A204.1 (cell line): ENCODE data around the gene FRMD8.
A peak's percentile ranks its signal among the peaks of the same experiment; 100 is the strongest.

Experiments used
- FAIRE-seq: peaks from 2 replicates; lab custom pipeline; 2012; peaks lifted over from hg19 to GRCh38; lab: Jason Lieb, UNC

FRMD8 gene

DNA sequence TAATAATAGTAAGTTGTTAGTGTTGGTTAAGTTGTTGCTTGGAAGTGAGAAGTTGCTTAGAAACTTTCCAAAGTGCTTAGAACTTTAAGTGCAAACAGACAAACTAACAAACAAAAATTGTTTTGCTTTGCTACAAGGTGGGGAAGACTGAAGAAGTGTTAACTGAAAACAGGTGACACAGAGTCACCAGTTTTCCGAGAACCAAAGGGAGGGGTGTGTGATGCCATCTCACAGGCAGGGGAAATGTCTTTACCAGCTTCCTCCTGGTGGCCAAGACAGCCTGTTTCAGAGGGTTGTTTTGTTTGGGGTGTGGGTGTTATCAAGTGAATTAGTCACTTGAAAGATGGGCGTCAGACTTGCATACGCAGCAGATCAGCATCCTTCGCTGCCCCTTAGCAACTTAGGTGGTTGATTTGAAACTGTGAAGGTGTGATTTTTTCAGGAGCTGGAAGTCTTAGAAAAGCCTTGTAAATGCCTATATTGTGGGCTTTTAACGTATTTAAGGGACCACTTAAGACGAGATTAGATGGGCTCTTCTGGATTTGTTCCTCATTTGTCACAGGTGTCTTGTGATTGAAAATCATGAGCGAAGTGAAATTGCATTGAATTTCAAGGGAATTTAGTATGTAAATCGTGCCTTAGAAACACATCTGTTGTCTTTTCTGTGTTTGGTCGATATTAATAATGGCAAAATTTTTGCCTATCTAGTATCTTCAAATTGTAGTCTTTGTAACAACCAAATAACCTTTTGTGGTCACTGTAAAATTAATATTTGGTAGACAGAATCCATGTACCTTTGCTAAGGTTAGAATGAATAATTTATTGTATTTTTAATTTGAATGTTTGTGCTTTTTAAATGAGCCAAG lies 38.9 kb downstream of the FRMD8 start:
- no peak for FAIRE-seq

DNA sequence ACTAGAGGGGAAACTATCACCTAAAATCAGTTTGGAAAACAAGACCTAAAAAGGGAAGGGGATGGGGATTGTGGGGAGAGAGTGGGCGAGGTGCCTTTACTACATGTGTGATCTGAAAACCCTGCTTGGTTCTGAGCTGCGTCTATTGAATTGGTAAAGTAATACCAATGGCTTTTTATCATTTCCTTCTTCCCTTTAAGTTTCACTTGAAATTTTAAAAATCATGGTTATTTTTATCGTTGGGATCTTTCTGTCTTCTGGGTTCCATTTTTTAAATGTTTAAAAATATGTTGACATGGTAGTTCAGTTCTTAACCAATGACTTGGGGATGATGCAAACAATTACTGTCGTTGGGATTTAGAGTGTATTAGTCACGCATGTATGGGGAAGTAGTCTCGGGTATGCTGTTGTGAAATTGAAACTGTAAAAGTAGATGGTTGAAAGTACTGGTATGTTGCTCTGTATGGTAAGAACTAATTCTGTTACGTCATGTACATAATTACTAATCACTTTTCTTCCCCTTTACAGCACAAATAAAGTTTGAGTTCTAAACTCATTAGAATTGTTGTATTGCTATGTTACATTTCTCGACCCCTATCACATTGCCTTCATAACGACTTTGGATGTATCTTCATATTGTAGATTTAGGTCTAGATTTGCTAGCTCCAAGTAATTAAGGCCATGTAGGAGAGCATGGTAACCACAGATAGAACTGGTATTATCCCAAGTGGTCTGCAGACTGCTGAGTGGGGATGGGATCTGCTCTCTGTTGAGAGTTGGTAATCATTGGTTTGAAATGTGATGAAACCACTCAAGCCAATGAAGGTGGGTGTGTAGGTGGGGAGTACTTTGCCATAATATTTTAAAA lies 39.8 kb downstream of the FRMD8 start:
- no peak for FAIRE-seq

DNA sequence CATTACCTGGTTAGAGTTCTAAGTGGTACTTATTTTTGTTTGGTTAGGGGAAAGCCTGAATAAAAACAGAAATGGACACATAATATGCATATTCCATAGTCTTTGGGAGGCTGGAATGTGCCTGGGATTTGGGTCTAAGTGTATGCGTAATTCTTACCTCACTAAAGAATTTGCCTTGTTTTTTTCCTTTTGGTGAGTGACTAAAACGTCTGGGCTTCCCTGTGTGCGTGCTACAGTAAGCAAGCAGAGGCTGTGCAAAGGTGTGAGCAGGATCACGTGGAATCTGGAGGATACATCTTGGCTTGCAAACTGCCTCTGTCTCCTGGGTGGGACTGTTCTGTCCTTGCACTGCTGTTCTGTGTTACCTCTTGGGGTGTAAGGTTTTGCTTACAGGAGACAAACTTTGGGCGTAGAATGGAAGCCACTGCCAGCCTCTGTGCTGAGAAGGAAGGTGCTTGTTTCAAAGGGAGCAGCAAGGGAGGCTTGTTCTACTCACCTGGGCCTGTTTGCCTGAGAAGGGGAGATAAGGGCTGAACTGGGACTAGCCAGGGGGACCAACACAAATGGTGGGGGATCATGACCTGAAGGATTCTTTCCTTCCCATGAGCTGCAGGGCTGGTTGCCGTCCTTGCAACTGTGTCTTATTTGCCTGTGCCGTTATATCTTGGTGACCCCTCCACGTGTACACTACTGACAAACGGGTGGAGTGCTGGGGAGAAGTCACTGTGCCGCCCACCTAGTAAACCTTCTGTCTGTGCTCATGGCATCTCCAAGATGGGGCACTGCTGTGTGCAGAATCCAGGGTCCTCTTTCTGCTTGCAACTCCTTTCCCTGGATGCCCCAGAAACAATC lies 40.6 kb downstream of the FRMD8 start:
- no peak for FAIRE-seq

DNA sequence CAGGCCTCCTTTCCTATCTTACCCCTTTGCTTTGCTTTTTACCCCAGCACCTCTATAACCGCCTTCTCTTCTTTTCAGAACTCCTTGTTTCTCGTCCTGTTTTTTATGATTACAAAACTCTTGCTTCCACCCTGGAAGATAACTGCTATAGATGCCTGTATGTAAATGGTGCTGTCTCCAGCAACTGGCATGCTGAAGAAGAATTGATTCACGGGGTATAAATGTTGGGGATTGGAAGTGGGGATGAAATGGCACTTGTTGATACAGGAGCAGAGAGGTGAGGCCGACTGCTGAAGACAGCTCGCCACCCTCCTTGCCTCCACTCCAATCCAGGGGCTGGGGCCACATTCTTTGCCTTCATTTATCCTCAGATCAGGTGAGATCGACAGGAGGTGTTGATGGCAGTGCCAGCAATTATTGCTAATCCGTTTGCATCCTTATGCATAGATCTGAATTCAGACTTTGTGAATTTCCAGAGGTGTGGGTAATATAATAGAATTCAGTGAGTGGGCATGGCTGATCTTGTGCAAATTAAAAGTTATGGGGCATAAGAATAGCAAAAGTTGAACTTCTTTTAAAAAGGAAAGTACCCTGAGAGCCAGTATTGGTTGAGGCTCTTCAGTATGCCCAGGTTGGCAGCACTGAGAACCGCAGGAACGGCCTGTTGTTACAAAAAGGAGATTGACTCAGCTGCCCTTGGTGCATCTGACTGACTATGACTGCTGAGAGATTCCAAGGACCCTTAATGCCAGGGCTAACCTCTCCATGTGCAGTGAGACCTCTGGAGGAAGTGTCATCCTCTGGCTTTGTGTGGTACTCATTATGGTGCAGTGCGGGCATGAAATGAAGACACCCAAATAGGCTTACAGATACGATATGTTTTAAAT lies 41.5 kb downstream of the FRMD8 start:
- no peak for FAIRE-seq

DNA sequence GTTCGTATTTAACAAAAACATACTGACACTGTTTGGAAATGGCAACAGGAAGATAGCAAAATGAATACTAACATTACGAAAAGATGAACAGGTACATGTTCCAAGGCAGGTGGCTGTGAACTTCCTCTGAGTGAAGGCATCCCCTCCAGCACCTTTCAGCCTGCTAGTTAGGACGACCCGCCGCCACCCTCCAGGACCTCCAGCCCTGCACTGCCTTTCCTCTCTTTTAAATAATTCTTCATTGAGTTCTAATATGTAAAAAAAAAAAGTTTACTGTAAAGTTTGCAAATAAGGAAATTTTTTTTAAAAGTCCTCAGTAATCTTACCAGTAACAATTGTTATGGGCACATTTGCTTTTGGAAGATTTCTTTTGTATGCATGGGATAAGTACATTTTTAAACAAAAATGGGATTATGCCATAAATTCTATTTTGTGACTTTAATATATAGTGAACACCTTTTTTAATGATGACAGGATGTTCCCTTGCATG lies 42.2 kb downstream of the FRMD8 start:
- FAIRE-seq: no peak

DNA sequence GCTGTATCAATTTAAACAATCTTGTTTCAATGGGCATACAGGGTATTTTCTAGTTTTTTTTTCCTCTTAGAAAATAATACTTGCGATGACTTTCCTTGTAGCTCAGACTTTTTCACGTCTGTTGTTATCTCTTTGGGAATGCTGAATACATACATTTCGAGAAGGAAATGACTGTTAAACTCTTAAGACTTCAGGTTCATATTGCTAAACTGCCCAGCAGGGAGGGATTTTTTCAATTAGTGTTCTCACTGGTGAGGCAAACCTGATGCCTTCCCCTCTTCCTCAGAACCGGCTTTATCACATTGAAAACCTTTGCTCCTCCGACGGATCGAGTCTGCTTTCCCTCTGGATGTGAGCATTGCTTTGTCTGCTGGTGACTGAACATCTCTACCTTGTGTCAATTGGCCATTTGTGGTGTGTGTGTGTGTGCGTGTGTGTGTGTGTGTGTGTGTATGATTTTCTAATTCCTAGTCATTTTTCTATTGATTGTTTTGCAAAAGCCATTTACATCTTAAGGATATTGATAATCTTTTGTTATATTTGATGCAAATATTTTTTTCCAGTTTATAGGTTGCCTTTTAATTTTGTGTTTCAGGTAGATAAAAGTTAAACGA lies 42.7 kb downstream of the FRMD8 start:
- FAIRE-seq: no peak

DNA sequence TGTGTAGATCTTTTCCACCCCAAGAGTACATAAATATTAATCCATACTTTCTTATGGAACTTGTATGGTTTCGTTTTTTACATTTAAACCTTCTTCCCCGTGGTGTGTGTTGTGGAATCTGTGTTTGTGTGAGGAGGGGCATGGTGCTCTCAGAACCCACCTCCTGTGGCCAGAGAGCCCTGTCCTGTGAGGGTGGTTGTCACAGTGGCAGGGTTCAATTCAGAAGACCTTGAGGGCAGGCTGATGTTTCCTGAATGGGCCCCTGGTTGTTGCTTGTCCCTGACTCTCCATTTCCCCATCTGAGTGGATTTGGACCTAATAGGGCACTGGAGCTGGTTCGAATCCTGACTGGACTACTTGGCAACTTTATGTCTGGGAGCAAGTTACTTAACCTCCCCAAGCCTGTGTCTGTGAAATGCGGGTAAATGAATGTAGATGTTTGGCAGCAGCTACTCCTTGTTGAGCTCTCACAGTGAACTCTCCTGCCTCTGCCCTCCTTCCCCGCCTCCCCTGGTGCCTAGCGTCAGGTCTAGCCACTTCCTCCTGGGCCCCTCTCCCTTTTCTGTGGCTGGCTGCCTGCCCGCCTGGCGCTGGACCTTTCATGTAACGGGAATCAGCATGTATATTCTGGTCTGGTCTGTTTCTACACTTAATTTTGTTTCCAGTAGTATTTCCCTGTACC lies 43.4 kb downstream of the FRMD8 start:
- FAIRE-seq: no peak

DNA sequence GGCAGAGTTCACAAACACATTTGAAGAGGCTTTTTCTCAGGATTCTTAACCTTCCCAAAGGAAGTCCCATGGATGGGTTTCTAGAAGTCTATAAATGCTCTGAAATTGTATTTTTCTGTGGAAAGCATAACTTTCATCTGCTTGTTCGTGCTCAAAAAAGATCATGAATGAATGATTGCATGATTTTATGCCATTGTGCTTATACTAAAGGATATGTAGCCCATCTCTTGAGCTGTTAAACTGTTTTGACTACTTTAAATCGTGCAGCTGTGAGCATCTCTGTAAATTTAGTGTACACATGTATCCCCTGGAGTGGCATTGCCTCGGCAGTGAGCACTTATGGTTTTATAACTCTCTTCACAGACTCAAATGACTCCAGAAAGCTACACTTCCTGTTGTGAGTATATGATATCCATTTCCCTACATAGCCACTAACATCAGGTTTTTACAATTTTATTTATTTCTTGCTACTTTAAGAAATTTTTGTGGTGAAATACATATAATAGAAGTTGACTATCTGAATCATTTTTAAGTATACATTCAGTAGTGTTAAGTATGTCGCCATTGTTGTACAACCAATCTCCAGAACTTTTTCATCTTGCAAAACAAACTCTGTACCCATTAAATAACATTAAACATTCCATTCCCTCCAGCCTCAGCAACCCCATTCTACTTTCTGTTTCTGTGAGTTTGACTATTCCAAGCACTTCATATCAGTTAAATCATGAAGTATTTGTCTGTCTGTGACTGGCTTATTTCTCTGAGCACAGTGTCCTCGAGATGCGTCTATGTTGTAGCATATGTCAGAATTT lies 44.2 kb downstream of the FRMD8 start:
- FAIRE-seq: no peak

DNA sequence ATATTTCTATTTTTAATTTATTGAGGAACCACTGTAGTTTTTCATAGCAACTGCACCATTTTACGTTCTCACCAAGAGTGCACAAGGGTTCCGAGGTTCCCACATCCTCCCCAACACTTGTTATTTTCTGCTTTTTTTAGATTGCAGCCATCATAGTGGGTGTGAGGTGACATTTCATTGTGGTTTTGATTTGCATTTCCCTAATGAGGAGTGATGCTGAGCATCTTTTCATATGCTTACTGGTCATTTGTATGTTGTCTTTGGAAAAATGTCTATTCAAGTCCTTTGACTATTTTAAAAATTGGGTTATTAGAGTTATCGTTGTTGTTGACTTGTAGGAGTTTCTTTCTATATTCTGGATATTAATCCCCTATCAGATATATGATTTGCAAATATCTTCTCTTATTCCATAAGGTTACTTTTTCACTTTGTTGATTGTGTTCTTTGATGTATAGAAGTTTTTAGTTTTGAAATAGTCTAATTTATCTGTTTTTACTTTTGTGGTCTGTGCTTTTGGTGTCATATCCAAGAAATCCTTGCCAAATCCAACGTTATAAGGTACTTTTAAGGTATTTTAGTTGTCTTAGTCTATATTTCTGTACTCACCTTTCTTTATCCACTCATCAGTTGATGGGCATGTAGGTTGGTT lies 45.1 kb downstream of the FRMD8 start:
- FAIRE-seq: no peak

DNA sequence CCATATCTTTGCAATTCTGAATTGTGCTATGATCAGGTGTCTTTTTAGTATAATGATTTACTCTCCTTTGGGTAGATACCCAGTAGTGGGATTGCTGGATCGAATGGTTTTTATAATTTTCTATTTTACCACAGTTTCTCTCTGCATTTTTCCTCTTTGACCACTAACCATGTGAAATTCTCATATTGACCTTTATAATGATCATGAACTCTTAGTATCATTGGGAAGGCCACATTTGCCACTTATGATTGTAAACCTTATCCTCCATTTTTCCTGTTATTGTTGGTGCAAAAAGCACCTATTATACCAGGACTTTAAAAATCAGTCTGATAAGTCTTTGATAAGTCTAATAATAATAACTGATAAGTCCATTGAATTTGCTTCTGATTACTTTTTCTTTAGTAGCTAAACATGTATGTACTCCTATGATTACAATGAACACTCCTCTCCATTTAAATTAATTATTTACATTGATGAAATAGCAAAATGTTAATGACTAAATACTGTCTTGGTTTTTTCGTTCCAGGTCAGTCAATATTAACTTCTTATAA lies 45.7 kb downstream of the FRMD8 start:
- FAIRE-seq: no peak

DNA sequence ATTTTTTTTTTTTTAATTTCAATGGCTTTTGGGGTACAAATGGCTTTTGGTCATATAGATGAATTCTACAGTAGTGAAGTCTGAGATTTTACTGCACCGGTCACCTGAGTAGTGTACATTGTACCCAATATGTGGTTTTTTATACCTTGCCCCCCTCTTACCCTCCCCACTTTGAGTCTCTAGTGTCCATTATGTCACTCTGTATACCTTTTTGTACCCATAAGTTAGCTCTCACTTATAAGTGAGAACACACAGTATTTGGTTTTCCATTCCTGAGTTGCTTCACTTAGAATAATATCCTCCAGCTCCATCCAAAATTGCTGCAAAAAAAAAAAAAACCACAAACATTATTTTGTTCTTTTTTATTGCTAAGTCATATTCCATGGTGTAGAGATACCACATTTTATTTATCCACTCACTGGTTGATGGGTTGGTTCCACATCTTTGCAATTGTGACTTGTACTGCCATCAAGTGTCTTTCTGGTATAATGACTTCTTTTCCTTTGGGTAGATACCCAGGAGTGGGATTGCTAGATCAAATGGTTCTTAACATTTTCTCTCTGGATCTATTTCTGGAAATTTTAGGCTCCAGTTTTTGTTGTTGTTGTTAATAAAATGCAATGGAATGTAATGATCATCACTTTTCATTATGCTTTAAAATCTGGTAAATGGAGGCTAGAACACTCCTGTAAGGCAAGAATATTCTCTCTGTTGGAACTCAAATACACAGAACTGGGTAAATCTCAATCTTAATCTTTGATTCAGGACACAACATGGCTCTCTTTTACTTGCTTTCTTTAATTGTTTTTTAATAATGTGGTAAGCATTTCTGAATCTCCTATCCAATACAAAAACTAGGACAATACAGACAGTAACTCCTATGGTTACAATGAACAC lies 46.5 kb downstream of the FRMD8 start:
- peak; percentile 81 for FAIRE-seq

DNA sequence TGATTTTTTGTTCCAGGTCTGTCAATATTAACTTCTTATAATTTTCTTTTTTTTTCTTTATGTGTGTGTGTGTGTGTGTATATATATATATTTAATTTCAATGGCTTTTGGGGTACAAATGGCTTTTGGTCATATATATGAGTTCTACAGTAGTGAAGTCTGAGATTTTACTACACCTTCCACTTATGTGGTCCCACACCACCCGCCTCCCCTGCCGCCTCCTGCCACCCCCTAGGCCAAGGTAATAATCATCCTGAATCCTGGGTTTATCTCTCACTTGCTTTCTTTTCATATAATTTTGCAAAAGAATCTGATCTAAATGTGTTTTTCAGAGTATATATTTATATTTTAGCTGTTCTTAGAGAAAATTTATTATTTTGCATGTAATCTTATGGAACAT lies 47.2 kb downstream of the FRMD8 start:
- FAIRE-seq: no peak

DNA sequence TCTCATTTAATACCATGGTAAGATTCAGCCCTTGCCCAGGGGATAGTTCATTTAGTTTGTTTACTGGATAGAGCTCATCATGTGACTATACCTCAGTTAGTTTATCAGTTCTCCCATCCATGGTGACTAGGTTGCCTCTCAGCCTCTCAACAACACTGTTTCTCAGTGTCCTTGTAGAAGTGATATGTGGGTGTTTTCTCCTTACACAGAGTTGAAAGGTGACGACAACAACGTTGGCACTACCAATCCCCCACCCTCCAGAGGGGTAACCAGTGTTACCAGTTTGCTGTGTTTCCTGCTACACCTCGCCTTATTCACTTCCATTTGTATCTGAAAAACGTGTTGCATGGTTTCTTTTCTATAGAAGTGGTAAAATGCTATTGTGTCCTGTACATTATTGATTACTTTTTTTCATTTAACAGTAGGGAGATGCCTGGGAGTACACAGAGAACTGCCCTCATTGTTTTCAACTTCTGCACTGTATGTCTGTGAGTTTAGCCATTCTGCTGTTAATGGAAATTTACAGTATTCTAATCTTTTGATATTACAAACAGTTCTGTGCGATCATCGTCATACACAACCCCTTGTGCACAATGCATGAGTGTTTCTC lies 47.7 kb downstream of the FRMD8 start:
- FAIRE-seq: no peak

DNA sequence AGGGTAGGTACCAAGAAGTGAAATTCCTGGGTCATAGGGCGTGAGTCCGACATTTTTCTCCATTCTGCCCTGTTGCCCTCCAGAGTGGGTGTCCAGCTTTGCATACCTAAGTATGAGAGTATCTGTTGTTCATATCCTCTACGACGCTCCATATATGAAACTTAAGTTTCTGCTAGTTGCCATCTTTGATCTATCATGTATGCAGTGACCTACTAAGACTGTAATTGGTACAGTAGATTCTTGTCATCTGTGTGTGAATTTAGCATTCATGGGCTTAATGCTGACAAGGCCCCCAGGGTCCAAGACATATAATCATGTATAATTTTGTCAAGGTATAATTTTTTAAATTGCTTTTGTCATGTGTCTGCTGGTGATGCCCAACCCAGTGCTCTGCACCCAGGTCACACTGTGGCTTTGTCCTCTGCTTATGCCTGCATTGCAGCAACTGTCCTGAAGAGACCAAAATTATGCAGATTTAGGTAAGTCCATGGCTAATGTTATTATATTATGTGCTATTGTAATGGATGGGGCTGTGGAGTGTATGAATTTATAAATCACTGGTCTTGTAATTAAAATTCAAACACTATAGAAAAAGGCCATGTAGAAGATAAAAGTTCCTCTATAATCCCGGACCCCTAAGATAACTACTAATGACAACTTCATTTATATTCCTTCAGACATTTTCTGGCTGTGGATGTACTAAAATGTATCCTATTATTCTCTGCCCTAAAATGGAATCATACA lies 48.4 kb downstream of the FRMD8 start:
- FAIRE-seq: no peak

DNA sequence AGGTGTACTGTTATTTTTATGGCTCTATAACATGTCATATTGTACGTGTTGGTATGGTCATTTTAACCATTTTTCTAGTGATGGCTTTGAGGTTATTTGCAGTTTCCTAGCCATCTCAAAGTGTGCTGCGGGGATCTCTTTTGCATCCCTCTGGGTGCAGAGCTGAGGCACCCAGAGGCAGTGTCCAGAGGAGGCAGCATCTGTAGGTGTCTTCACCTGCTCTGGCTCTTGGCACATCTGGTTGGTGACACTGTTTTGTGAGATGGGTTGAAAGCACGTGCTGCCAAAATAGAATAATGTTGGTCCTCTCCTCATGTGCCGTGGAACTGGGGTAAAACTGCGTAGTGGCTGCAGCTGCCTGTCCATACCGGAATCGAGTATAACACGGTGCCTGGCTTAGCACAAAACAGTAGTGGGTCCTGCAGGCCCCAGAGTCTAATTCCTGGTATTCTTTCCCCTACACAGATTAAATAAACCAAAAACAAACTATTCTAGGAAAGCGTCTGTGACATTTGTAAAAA lies 49.0 kb downstream of the FRMD8 start:
- FAIRE-seq: no peak

DNA sequence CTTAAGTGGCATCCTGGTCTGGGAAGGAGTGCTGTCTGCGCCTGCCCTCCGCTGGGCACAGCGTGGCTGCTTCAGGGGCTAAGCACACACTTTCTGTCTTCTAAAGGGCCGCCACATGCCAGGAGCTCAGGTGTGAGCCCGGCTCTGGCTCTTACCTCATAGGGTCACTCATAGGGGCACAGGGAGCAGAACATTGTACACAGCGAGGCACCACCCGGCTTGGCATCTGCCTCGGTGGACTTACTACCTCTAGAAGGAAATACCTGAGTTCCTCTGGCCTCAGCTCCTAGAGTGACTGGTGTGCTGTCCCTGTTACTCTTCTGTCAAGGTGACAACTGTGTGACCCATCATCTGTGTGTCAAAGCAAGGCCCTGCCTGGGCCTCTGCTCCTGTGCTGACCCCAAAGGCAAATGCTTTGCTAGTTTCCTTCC lies 49.6 kb downstream of the FRMD8 start:
- no peak for FAIRE-seq
